ENCODE measurements around the gene DCBLD2. TPM values are rescaled to one million over a fixed set of nuclear protein-coding genes. Genes with fewer than 3 reads are reported as not detected.

DCBLD2 gene
- total RNA-seq, 1 donor from 2014 or later = 36.5 TPM

- no peak for ATAC-seq
- Histone ChIP-seq H3K27me3 (ENCODE audit: low read depth) (no peaks in the 10 kb centered on the region), H3K4me1 (no peaks in the 10 kb centered on the region), H3K9me3 (no peaks in the 10 kb centered on the region), H3K4me3 (no peak overlapping the region), H3K27ac (no peak overlapping the region), H3K36me3 (no peaks in the 10 kb centered on the region)
- intact Hi-C loops (cut with DNase I) = no loop called here
- TF ChIP-seq CTCF (IDR thresholded peaks at IDR 0.05) = no peak
- DNase-seq = no peak
Observed at GRCh38 chr3:98754483-98754882, 147.0 kb downstream of the DCBLD2 start.

GRCh38 chr3:98750276-98750919 is 151.1 kb downstream of the DCBLD2 start:
- ATAC-seq = peak in 1 of 2 donors; percentile 44
- intact Hi-C loops (cut with DNase I) = no loop called here
- no peak overlapping the region for H3K27ac ChIP-seq

GRCh38 chr3:98746882-98747281 is 154.6 kb downstream of the DCBLD2 start:
- Histone ChIP-seq H3K9me3 (no peaks in the 10 kb centered on the region), H3K36me3 (no peaks in the 10 kb centered on the region), H3K4me1 (peaks cover 5% of the 10 kb centered on the region), H3K27me3 (ENCODE audit: low read depth) (no peaks in the 10 kb centered on the region), H3K27ac (no peak overlapping the region), H3K4me3 (no peak overlapping the region)
- intact Hi-C loops (cut with DNase I) = no loop called here
- no peak for TF ChIP-seq CTCF (IDR thresholded peaks at IDR 0.05)
- DNase-seq (no peak), ATAC-seq (no peak)

More at GRCh38 chr3:98750276-98750919, 151.1 kb downstream of the DCBLD2 start:
- H3K4me3 ChIP-seq = no peak overlapping the region
- no peaks in the 10 kb centered on the region for H3K4me1 ChIP-seq
- no peaks in the 10 kb centered on the region for H3K36me3 ChIP-seq
- no peaks in the 10 kb centered on the region for H3K27me3 ChIP-seq (ENCODE audit: low read depth)
- no peak for DNase-seq
- no peaks in the 10 kb centered on the region for H3K9me3 ChIP-seq
- TF ChIP-seq CTCF (IDR thresholded peaks at IDR 0.05) = no peak

GRCh38 chr3:98746122-98746521 is 155.4 kb downstream of the DCBLD2 start:
- TF ChIP-seq CTCF (IDR thresholded peaks at IDR 0.05) = no peak
- Histone ChIP-seq H3K9me3 (no peaks in the 10 kb centered on the region), H3K4me1 (peaks cover 5% of the 10 kb centered on the region), H3K27ac (no peak overlapping the region), H3K36me3 (no peaks in the 10 kb centered on the region), H3K27me3 (ENCODE audit: low read depth) (no peaks in the 10 kb centered on the region), H3K4me3 (no peak overlapping the region)
- ATAC-seq (no peak), DNase-seq (no peak)
- intact Hi-C loops (cut with DNase I) = no loop called here

Other genes starting within 250 kb of the DCBLD2 start
- gene ST3GAL6, start 138.4 kb downstream of the DCBLD2 start, total RNA-seq = 42.4 TPM

Data from lower lobe of right lung (tissue), 2 donors.